ENCODE measurements around the gene IL10. TPM values are rescaled to one million over a fixed set of nuclear protein-coding genes. Genes with fewer than 3 reads are reported as not detected.

Gene IL10
- polyA plus RNA-seq, 1 donor = 0.91 TPM

GRCh38 chr1:206748348-206749030, 23.8 kb downstream of the IL10 start:
- DNase-seq = no peak
- 86% methylated on average over 1 of the region's 3 CpGs for WGBS (ENCODE audit: insufficient coverage, low lambda C conversion rate)
- Histone ChIP-seq H3K27ac (ENCODE audit: low read length) (no peak overlapping the region), H3K4me1 (ENCODE audit: control insufficient read depth, insufficient read depth, low read length) (no peaks in the 10 kb centered on the region), H3K36me3 (ENCODE audit: control insufficient read depth, insufficient read depth, low read length) (no peaks in the 10 kb centered on the region), H3K27me3 (ENCODE audit: control insufficient read depth, insufficient read depth, low read length) (peaks cover 10% of the 10 kb centered on the region), H3K9me3 (ENCODE audit: control insufficient read depth, low read depth, low read length) (no peaks in the 10 kb centered on the region), H3K4me3 (ENCODE audit: low read length) (no peak overlapping the region)

- no peak overlapping the region for H3K4me3 ChIP-seq (ENCODE audit: low read length)
- H3K36me3 ChIP-seq (ENCODE audit: control insufficient read depth, insufficient read depth, low read length) = no peaks in the 10 kb centered on the region
- H3K9me3 ChIP-seq (ENCODE audit: control insufficient read depth, low read depth, low read length) = no peaks in the 10 kb centered on the region
- no peaks in the 10 kb centered on the region for H3K4me1 ChIP-seq (ENCODE audit: control insufficient read depth, insufficient read depth, low read length)
- no peak for DNase-seq
- H3K27me3 ChIP-seq (ENCODE audit: control insufficient read depth, insufficient read depth, low read length) = peaks cover 2% of the 10 kb centered on the region
- 100% methylated on average over 1 of the region's 1 CpG for WGBS (ENCODE audit: insufficient coverage, low lambda C conversion rate)
- no peak overlapping the region for H3K27ac ChIP-seq (ENCODE audit: low read length)
Observed at GRCh38 chr1:206745301-206745700, 27.0 kb downstream of the IL10 start.

GRCh38 chr1:206744683-206745082, 27.6 kb downstream of the IL10 start:
- Histone ChIP-seq H3K4me3 (ENCODE audit: low read length) (no peak overlapping the region), H3K4me1 (ENCODE audit: control insufficient read depth, insufficient read depth, low read length) (no peaks in the 10 kb centered on the region), H3K27ac (ENCODE audit: low read length) (no peak overlapping the region), H3K27me3 (ENCODE audit: control insufficient read depth, insufficient read depth, low read length) (peaks cover 2% of the 10 kb centered on the region), H3K9me3 (ENCODE audit: control insufficient read depth, low read depth, low read length) (no peaks in the 10 kb centered on the region), H3K36me3 (ENCODE audit: control insufficient read depth, insufficient read depth, low read length) (no peaks in the 10 kb centered on the region)
- WGBS (ENCODE audit: insufficient coverage, low lambda C conversion rate) = no CpG with 5 or more reads among the region's 4 CpGs
- DNase-seq = no peak

GRCh38 chr1:206742719-206743383, 29.4 kb downstream of the IL10 start:
- no peak overlapping the region for H3K4me3 ChIP-seq (ENCODE audit: low read length)
- no peak for DNase-seq
- no peaks in the 10 kb centered on the region for H3K9me3 ChIP-seq (ENCODE audit: control insufficient read depth, low read depth, low read length)
- H3K27me3 ChIP-seq (ENCODE audit: control insufficient read depth, insufficient read depth, low read length) = no peaks in the 10 kb centered on the region
- 100% methylated on average over 1 of the region's 13 CpGs for WGBS (ENCODE audit: insufficient coverage, low lambda C conversion rate)
- H3K27ac ChIP-seq (ENCODE audit: low read length) = no peak overlapping the region
- no peaks in the 10 kb centered on the region for H3K4me1 ChIP-seq (ENCODE audit: control insufficient read depth, insufficient read depth, low read length)
- no peaks in the 10 kb centered on the region for H3K36me3 ChIP-seq (ENCODE audit: control insufficient read depth, insufficient read depth, low read length)

- H3K9me3 ChIP-seq (ENCODE audit: control insufficient read depth, low read depth, low read length) = no peaks in the 10 kb centered on the region
Observed at GRCh38 chr1:206741142-206741701, 31.1 kb downstream of the IL10 start.

GRCh38 chr1:206739411-206740076, 32.8 kb downstream of the IL10 start:
- H3K27me3 ChIP-seq (ENCODE audit: control insufficient read depth, insufficient read depth, low read length) = no peaks in the 10 kb centered on the region
- H3K4me3 ChIP-seq (ENCODE audit: low read length) = no peak overlapping the region
- H3K4me1 ChIP-seq (ENCODE audit: control insufficient read depth, insufficient read depth, low read length) = no peaks in the 10 kb centered on the region
- no CpG with 5 or more reads among the region's 5 CpGs for WGBS (ENCODE audit: insufficient coverage, low lambda C conversion rate)
- no peaks in the 10 kb centered on the region for H3K9me3 ChIP-seq (ENCODE audit: control insufficient read depth, low read depth, low read length)
- H3K27ac ChIP-seq (ENCODE audit: low read length) = no peak overlapping the region
- no peak for DNase-seq
- peaks cover 17% of the 10 kb centered on the region for H3K36me3 ChIP-seq (ENCODE audit: control insufficient read depth, insufficient read depth, low read length)

More at GRCh38 chr1:206741142-206741701, 31.1 kb downstream of the IL10 start:
- no CpG with 5 or more reads among the region's 6 CpGs for WGBS (ENCODE audit: insufficient coverage, low lambda C conversion rate)
- no peak for DNase-seq
- Histone ChIP-seq H3K27me3 (ENCODE audit: control insufficient read depth, insufficient read depth, low read length) (no peaks in the 10 kb centered on the region), H3K4me1 (ENCODE audit: control insufficient read depth, insufficient read depth, low read length) (no peaks in the 10 kb centered on the region), H3K36me3 (ENCODE audit: control insufficient read depth, insufficient read depth, low read length) (peaks cover under 1% of the 10 kb centered on the region), H3K27ac (ENCODE audit: low read length) (no peak overlapping the region), H3K4me3 (ENCODE audit: low read length) (no peak overlapping the region)

GRCh38 chr1:206738370-206739366, 33.6 kb downstream of the IL10 start:
- H3K27ac ChIP-seq (ENCODE audit: low read length) = no peak overlapping the region
- no peaks in the 10 kb centered on the region for H3K27me3 ChIP-seq (ENCODE audit: control insufficient read depth, insufficient read depth, low read length)
- peaks cover 26% of the 10 kb centered on the region for H3K36me3 ChIP-seq (ENCODE audit: control insufficient read depth, insufficient read depth, low read length)
- DNase-seq = no peak
- WGBS (ENCODE audit: insufficient coverage, low lambda C conversion rate) = no CpG with 5 or more reads among the region's 3 CpGs
- no peaks in the 10 kb centered on the region for H3K9me3 ChIP-seq (ENCODE audit: control insufficient read depth, low read depth, low read length)
- H3K4me3 ChIP-seq (ENCODE audit: low read length) = no peak overlapping the region
- no peaks in the 10 kb centered on the region for H3K4me1 ChIP-seq (ENCODE audit: control insufficient read depth, insufficient read depth, low read length)

- no peak for DNase-seq
- no CpG with 5 or more reads among the region's 3 CpGs for WGBS (ENCODE audit: insufficient coverage, low lambda C conversion rate)
- Histone ChIP-seq H3K4me3 (ENCODE audit: low read length) (no peak overlapping the region), H3K27ac (ENCODE audit: low read length) (no peak overlapping the region), H3K36me3 (ENCODE audit: control insufficient read depth, insufficient read depth, low read length) (peaks cover 33% of the 10 kb centered on the region), H3K4me1 (ENCODE audit: control insufficient read depth, insufficient read depth, low read length) (no peaks in the 10 kb centered on the region), H3K27me3 (ENCODE audit: control insufficient read depth, insufficient read depth, low read length) (no peaks in the 10 kb centered on the region), H3K9me3 (ENCODE audit: control insufficient read depth, low read depth, low read length) (no peaks in the 10 kb centered on the region)
Observed at GRCh38 chr1:206737729-206738201, 34.5 kb downstream of the IL10 start.

GRCh38 chr1:206736878-206737728, 35.2 kb downstream of the IL10 start:
- Histone ChIP-seq H3K36me3 (ENCODE audit: control insufficient read depth, insufficient read depth, low read length) (peaks cover 40% of the 10 kb centered on the region), H3K9me3 (ENCODE audit: control insufficient read depth, low read depth, low read length) (no peaks in the 10 kb centered on the region), H3K27ac (ENCODE audit: low read length) (no peak overlapping the region), H3K4me1 (ENCODE audit: control insufficient read depth, insufficient read depth, low read length) (no peaks in the 10 kb centered on the region), H3K4me3 (ENCODE audit: low read length) (no peak overlapping the region), H3K27me3 (ENCODE audit: control insufficient read depth, insufficient read depth, low read length) (no peaks in the 10 kb centered on the region)
- no CpG with 5 or more reads among the region's 14 CpGs for WGBS (ENCODE audit: insufficient coverage, low lambda C conversion rate)
- no peak for DNase-seq
